Stimulated activated CD8-positive, alpha-beta memory T cell treated with anti-CD3 and anti-CD28 coated beads, Interleukin-12 subunit alpha, Interleukin-12 subunit beta, amount 100 ng/mL, for 4 hours (primary cell): ENCODE measurements around the gene PRDM5.
A peak's percentile ranks its signal among the peaks of the same experiment; 100 is the strongest.

Experiments
- DNase-seq: peaks from one replicate; pipeline ENCODE4 v3.0.0-alpha.2; 2020; ENCODE audit warnings: low read depth

The PRDM5 gene

DNA sequence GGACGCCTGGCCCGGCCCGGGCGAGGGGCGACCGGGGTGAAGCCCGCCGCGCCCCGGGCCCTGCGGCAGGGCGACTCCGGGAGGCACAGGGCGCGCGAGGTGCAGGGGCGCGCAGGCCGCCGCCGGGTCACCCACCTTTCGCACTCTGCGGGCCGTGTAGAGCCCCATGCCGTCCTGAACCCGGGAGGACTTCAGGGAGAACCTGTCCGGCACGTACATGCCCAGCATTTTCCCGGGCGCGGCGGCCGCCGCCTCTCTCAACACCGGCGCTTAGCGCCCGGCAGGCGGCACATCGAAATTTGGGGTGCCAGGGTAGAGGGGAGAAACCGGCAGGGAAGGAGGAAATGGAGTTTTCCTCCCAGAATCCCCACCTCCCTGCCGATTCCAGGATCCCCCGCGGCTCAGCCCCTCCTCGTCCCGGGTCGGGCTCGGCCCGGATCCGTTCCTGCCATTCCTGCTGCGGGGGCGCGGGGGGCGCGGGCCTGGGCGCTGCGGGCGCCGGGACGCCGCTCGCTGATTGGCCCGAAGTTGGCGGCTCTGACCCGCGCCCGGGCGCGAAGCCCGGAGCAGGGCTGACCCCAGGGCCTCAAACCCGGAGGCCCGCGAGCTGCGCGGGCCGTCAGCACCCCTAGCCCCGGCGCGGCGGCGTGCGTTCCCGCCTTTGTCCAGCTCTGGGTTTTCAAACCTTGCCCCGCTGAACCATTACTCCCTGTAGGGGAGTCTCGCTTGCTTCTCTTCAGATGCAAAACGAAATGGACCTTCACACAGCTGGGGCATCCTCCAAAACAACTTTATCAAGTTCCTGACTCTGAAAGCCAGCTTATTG, at the start of gene PRDM5:
Gene PRDM5 (minus strand): TSS at position 346 of the 826 bp plus-strand sequence. CDS start 118 bp downstream, at position 228.
- DNase-seq, result no peak

- no peak for DNase-seq
Measured at GRCh38 chr4:120971884-120972283, 49.4 kb upstream of the PRDM5 start.

DNA sequence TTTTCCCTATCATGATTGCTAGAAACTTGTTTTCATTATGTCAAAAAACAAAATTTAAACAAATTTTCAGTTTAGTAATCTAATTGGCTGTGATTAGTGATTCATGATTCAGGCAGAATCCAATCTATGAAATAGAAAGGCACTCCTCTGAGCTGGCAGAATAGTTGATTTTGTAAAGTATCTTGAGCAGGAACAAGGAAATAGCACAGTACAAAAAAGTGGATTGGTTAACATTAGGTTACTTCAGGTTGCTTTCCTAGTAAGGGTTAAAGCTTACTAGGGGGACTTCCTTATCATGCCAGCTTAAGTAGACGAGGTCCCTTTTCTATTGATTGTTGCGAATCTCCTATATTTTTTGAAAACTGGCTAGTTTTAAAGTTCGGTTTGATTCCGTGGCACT, 43.4 kb upstream of the PRDM5 start:
- DNase-seq, result no peak

DNA sequence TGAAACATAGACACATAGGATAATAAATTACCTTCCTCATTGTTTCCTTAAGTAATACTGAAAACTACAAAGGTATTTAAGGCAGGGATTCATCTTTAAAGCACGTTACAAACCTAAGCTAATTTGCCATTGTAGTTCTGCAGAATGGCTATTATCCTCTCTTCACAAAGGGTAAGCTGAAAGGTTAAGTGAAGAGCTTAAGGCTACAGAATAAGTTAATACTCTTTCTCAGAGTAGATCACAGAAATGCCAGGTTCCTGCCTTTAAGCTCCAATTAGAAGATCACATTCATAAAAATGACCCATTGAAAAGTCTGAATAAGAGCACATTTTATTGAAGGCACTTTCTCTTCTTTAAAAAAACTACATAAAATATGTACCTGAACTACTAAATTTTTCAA, 42.1 kb upstream of the PRDM5 start:
- DNase-seq, result no peak

DNA sequence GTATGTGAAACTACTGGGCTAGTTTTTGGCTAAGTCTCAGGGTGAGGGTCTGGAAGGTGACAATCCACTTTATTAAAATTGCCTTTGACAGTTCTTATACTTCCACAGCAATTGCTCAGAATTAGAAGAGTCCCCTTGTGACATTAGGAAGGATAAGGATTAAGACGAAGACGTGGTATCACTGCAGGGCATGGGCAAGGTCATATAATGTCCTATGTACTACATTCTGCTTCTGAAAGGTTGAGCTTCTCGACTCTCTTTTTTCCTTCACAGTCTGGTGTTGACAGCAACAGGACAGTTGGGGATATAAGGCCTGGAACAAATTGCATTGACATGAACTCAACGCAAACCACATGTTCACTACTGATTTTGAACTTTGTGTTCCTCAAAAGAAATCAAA, 40.9 kb upstream of the PRDM5 start:
- DNase-seq, result no peak

- DNase-seq, result no peak
Measured at GRCh38 chr4:120960656-120961267, 38.2 kb upstream of the PRDM5 start.

DNA sequence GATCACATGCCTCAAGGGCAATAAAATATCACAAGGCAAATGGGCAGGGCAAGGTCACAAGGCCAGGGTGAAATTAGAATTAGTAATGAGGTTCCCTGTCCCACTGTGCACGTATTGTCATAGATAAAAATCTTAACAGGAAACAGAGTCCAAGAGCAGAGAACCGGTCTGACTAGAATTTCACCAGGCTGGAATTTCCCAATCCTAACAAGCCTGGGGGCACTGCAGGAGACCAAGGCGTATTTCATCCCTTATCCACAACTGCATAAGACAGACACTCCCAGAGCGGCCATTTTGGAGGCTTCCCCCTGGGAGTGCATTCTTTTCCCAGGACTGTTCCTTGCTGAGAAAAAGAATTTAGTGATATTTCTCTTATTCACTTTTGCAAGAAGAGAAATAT, 25.9 kb upstream of the PRDM5 start:
- no peak for DNase-seq

DNA sequence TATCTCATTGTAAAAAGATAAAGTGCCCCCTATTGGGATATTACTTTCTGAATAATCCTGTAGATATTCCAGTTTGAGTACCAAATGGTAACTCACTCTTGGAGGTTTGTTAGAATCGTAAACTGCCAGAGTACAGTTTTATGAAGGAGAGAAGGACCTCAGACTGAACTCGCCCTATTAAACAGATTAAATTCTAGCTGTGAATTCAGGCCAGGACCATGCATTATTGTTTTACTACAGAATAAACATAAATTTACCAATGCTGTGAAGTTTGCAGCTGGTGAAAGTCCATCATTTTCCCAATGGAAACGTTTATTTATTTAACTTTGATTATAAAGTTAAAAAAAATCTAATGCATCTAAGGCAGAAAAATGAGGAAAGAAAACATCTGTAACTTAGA, 20.2 kb upstream of the PRDM5 start:
- no peak for DNase-seq

DNA sequence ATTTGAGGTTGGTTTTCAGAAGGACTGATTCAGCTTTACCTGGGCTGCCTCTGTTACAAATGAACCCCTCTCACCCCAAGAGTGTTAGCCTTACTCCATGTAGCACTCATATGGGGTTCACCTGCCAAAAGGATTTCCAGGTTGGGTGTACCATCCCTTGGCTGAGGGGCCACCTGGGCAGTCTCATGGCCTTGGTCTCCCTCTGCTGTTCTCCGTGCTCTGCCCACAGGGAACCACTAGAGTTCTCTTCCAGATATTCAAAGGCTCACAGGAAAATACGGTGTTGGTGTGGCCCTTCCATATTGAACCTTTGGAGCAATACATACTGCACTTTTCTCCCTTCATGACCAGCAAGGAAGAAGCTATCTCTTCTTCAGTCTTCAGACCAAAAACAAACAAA, 18.0 kb upstream of the PRDM5 start:
- DNase-seq, result no peak

DNA sequence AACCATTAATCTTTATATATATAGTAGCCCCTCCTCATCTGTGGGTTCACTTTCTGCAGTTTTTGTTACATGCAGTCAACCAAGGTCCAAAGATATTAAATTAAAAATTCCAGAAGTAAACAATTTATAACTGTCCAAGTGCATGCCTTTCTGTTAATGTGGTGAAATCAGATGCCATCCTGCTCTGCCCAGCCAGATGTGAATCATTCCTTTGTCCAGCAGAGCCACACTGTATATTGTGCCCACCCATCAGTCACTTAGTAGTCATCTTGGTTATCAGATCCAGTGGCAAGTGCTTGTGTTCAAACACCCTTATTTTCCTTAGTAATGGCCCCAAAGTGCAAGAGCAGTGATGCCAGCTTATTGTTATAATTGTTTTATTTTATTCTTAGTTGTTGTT, 17.2 kb upstream of the PRDM5 start:
- no peak for DNase-seq

- no peak for DNase-seq
Measured at GRCh38 chr4:120929847-120930246, 7.3 kb upstream of the PRDM5 start.

- no peak for DNase-seq
Measured at GRCh38 chr4:120927801-120928409, 5.4 kb upstream of the PRDM5 start.

DNA sequence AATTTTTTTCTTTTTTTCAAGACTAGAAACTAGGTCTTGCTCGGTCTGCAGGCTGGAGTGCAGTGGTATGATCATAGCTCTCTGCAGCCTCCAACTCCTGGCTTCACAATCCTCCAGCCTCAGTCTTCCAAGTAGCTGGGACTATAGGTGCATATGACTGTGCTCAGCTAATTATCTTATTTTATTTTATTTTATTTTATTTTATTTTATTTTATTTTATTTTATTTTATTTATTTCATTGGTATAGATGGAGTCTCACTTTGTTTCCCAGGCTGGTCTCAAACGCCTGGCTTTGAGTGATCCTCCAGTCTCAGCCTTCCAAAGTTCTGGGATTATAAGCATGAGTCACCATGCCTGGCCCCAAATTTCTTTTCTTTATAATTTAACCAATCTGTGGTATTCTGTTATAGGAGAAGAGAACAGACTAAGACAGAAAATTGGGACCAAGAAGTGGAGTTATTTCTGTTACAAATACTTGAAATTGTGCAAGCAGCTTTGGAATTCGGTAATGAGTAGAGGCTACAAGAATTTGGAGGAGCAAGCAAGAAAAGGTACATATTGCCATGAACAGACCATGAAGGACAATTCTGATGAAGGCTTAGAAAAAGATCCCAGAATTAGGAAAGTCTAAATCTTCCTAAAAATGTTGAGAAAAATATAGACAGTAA, 4.0 kb upstream of the PRDM5 start:
- no peak for DNase-seq

DNA sequence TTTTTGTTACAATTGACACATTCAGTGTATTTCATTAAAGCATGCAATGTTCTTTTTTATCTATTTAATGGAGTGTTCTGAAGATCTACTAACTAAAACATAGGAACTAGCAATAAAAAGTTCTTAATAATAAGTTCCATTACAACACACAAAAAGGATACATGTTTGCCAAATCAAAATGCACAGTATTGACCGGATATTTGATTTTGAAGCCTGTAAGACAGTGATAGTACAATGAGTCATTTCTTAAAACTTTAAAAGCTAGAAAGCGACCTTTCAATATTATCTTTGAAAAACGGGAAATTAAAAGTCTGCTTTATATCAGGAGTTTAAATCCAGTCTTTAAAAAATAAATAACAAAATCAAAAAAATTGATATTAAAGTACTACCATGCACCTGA, 2.4 kb upstream of the PRDM5 start:
- DNase-seq, result no peak

- DNase-seq, result no peak
Measured at GRCh38 chr4:120923207-120923522, 639 bp upstream of the PRDM5 start.

DNA sequence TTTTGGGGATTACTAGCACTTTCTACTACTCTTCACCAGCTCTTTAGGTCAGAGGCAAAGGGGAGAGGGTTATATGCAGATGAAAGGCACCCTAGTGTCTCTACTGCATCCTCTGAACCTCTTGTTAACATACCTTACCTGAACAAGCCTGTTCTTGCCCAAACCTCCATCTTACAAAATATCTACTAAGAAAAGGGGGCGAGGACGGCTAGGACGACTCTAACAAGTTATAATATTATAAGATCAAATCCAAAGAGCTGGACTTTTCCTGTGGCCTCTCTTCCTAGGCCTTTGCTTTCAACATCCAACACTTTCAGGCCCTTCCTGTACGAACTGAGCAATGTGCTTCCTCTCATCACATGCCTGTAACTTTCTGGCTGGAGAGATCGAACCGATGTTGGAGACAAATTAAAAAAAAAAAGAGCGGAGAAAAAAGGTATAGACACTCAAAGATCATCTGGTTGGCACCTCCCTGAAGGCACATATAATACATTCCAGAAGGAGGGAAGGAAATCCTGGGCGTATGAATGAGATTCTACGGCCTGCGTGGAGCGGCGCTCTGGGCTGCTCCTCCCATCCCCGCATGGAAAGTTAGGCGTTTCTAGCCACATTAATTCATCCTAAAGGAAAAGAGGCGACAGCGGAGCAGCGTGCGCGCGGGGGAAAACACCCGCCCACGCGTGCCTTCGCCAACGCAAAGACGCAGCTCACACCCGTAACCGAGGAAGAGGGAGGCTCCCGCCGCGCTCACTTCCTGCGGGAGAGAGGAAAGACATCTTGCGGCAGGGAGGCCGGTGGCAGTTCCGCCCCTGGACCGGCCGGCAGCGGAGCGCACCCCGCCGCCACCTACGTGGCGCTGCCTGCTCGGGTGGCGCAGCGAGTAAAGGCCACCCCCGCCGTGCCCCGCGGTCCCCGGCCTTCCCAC, 808 bp downstream of the PRDM5 start:
- DNase-seq, result peak; percentile 27

DNA sequence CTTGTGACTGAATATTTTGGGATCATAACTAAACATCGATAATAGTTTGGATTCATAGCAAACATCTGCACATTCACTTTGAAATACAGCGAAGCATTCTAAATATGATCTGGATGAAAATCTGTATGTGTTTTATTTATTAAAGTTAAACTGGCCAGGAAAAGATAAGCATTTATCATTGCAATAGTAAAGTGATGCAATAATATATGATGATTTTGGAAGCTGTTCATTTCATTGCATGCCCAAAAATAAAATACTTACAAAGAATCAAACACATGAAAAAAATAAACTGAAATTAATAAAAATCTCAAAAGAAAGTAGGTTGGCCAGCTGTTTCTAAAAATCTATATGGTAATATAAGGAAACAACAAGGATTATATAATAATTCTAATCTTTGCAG, 1.9 kb downstream of the PRDM5 start:
- DNase-seq, result no peak

GRCh38 chr4:120919358-120919757, 3.2 kb downstream of the PRDM5 start:
- no peak for DNase-seq

DNA sequence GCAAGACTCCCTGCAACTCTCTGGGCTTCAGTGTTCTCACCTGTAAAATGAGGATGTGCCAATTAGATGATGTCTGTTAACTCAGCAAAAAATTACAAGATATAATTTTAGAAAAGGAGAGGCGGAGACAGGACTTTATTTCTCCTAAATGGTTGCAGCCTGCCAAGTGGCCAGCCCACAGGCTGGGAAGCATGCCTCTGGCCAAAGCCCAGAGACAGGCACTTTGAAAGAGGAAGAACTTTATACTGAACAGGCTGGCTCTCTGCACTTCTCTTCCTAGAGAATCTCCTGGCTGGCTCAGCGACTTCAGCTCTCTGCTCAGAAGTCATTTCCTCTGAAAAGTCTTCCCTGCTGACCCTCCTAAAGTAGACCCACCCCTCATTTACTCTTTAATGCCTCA, 3.7 kb downstream of the PRDM5 start:
- no peak for DNase-seq

DNA sequence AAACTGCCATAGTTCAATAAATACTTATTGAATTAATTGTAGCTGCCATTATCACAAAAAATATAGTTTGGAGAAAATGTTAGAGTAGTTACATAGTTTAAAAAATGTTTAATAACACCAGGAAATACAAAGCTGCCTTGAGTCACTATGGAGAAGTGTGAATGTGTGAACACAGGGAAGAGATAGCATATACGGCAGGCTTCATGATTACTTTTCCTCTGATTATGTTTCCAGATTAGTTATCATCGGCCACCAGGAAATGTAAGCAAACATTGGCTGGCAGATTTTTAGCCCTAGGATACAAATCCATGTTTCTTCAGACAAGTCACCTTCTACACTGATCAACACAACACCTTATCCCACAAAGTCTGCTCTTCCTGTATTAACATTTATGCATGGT, 4.4 kb downstream of the PRDM5 start:
- DNase-seq, result no peak

DNA sequence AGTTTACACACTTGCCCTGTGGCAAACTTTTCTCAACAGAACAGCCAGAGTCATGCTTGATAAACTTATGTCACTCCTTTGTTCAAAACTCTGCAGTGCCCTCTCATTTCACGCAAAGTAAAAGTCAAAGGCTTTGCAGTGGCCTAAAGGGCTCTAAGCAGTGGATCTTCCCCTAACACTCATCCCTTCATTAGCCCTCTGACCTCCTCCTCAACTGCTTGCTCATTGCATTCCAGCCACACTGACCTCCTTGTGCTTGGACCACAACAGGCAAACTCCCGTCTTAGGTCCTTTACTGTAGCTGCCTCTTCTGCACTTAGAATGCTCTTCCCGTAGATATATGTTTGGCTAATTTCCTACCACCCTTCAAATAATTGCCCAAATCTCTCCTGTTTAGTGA, 5.6 kb downstream of the PRDM5 start:
- DNase-seq, result no peak

GRCh38 chr4:120915336-120915735, 7.2 kb downstream of the PRDM5 start:
- DNase-seq, result no peak
